Caco-2 (cell line): ENCODE data around the gene GPR137B. TPM values are rescaled to one million over a fixed set of nuclear protein-coding genes. Genes with fewer than 3 reads are reported as not detected.
"Not testable (repeated sequence)": the region's sequence is repeated elsewhere in the genome, so short reads cannot be mapped to it uniquely, and the experiment has no call there.

Source experiments
- BruUV-seq: library from RNA; stranded (reverse); fragments of 400-500 nt; replicated peaks from 2 replicates; lab custom pipeline; 2021; lab: Mats Ljungman, UMichigan
- CTCF ChIA-PET: fragments of 300-600 bp; sonication (Branson Sonifier 250); formaldehyde crosslinking; loops from one replicate; lab custom pipeline; 2022; ENCODE audit warnings: antibody characterized with exemption; lab: Charles Lee
- POLR2A ChIA-PET: fragments of 300-600 bp; sonication (Branson Sonifier 250); formaldehyde crosslinking; loops from one replicate; lab custom pipeline; 2022; ENCODE audit warnings: antibody characterized with exemption; lab: Charles Lee
- DNase-seq, 2 experiments: peaks; one replicate each; pipeline versions ENCODE4 v3.0.0 to v3.0.0-alpha.2; 2020 to 2022
- H3K27me3 ChIP-seq: replicated peaks from 2 replicates; pipeline ENCODE4 v1.6.0; 2011; ENCODE audit warnings: low read length; ENCODE audit not compliant: control insufficient read depth, insufficient read depth
- H3K36me3 ChIP-seq: 2 replicates; pipeline ENCODE4 v1.5.1; 2011; ENCODE audit warnings: low read length; ENCODE audit not compliant: control insufficient read depth, insufficient read depth
- H3K4me1 ChIP-seq: fragments of 250-450 bp; sonication (Bioruptor Pico); 2 replicates; pipeline ENCODE4 v1.5.1; 2020; ENCODE audit warnings: mild to moderate bottlenecking
- H3K4me3 ChIP-seq: 2 replicates; pipeline ENCODE4 v1.5.1; 2011; ENCODE audit warnings: low read depth, mild to moderate bottlenecking, control low read depth, low read length
- H3K9me3 ChIP-seq: fragments of 250-450 bp; sonication (Bioruptor Pico); 2 replicates; pipeline ENCODE4 v1.5.1; 2020; ENCODE audit warnings: mild to moderate bottlenecking, moderate library complexity
- H3K27ac Mint-ChIP-seq: one replicate; pipeline ENCODE4 v1.8.0; 2022; ENCODE audit warnings: mixed read lengths; ENCODE audit not compliant: unreplicated experiment
- H3K27me3 Mint-ChIP-seq: one replicate; pipeline ENCODE4 v1.8.0; 2022; ENCODE audit warnings: mixed read lengths; ENCODE audit not compliant: insufficient read depth, unreplicated experiment
- H3K36me3 Mint-ChIP-seq: one replicate; pipeline ENCODE4 v1.8.0; 2022; ENCODE audit warnings: mild to moderate bottlenecking, mixed read lengths; ENCODE audit not compliant: insufficient read depth, unreplicated experiment
- H3K4me1 Mint-ChIP-seq: one replicate; pipeline ENCODE4 v1.8.0; 2022; ENCODE audit warnings: low read depth, mixed read lengths; ENCODE audit not compliant: unreplicated experiment
- H3K4me3 Mint-ChIP-seq: one replicate; pipeline ENCODE4 v1.8.0; 2022; ENCODE audit warnings: mild to moderate bottlenecking, moderate library complexity, mixed read lengths; ENCODE audit not compliant: unreplicated experiment
- H3K9me3 Mint-ChIP-seq: one replicate; pipeline ENCODE4 v1.8.0; 2022; ENCODE audit warnings: mixed read lengths; ENCODE audit not compliant: unreplicated experiment
- CTCF ChIP-seq, 2 experiments: fragments of 200-600 bp in 1 of 2; IDR thresholded peaks; 1 replicate in 1 of 2; 2 replicates in 1 of 2; pipeline versions ENCODE4 v1.5.1 to v1.8.0; 2011 to 2022; ENCODE audit warnings: antibody characterized with exemption in 1 of 2, control low read depth in 1 of 2, inconsistent platforms in 1 of 2, low read depth in 1 of 2, low read length in 1 of 2, mild to moderate bottlenecking in 1 of 2, moderate library complexity in 1 of 2; ENCODE audit not compliant: insufficient read depth in 1 of 2, severe bottlenecking in 1 of 2, unreplicated experiment in 1 of 2
- intact Hi-C: fragments of 100-400 bp; cut with micrococcal nuclease; formaldehyde crosslinking; loops from one replicate; pipeline ENCODE4 v1.10.0; 2022; ENCODE audit not compliant: unreplicated experiment
- total RNA-seq: library from RNA; stranded (reverse); gene quantifications from 2 replicates; pipeline ENCODE4 v1.2.3, GENCODE V29; 2022

Gene GPR137B
- total RNA-seq, 1 experiment from 2014 or later, result 5.9 TPM

GRCh38 chr1:236095705-236096520 is 46.4 kb upstream of the GPR137B start:
- no peak overlapping the region for H3K4me3 Mint-ChIP-seq
- no peak for TF ChIP-seq CTCF (IDR thresholded peaks at IDR 0.05; ENCODE audit: insufficient read depth in 1 of 2, low read depth in 1 of 2, low read length in 1 of 2, severe bottlenecking in 1 of 2, unreplicated experiment in 1 of 2)
- H3K27ac Mint-ChIP-seq, result no peak overlapping the region
- Histone ChIP-seq H3K4me1 (no peaks in the 10 kb centered on the region), H3K9me3 (peaks cover 9% of the 10 kb centered on the region), H3K27me3 (no peaks in the 10 kb centered on the region), H3K4me3 (no peak overlapping the region), H3K36me3 (no peaks in the 10 kb centered on the region)
- peaks cover 7% of the 10 kb centered on the region for H3K9me3 Mint-ChIP-seq
- intact Hi-C loops, result no loop called here
- no peak for DNase-seq
- no TSS peak for BruUV-seq
- peaks cover 18% of the 10 kb centered on the region for H3K36me3 Mint-ChIP-seq
- ChIA-PET CTCF (no interaction called here), POLR2A (no interaction called here)
- no peaks in the 10 kb centered on the region for H3K4me1 Mint-ChIP-seq
- H3K27me3 Mint-ChIP-seq, result no peaks in the 10 kb centered on the region

- H3K27ac Mint-ChIP-seq, result peak overlapping the region; percentile 14
- CTCF ChIA-PET, H3K4me3 ChIP-seq, H3K9me3 ChIP-seq, BruUV-seq, H3K36me3 ChIP-seq, H3K9me3 Mint-ChIP-seq, H3K27me3 Mint-ChIP-seq, intact Hi-C loops, H3K4me1 ChIP-seq, H3K4me3 Mint-ChIP-seq, H3K27me3 ChIP-seq, H3K4me1 Mint-ChIP-seq, POLR2A ChIA-PET: not testable (repeated sequence)
- peak in 1 of 2 experiments; percentile 19 for TF ChIP-seq CTCF (IDR thresholded peaks at IDR 0.05; ENCODE audit: insufficient read depth in 1 of 2, low read depth in 1 of 2, low read length in 1 of 2, severe bottlenecking in 1 of 2, unreplicated experiment in 1 of 2)
- peaks cover 18% of the 10 kb centered on the region for H3K36me3 Mint-ChIP-seq
- DNase-seq, result peak; percentile 90 to 96
Observed at GRCh38 chr1:236096660-236097482, 45.5 kb upstream of the GPR137B start.

- Mint-ChIP-seq H3K9me3 (peaks cover 7% of the 10 kb centered on the region), H3K4me1 (no peaks in the 10 kb centered on the region), H3K27ac (no peak overlapping the region), H3K27me3 (no peaks in the 10 kb centered on the region), H3K36me3 (peaks cover 18% of the 10 kb centered on the region), H3K4me3 (no peak overlapping the region)
- Histone ChIP-seq H3K36me3 (no peaks in the 10 kb centered on the region), H3K4me1 (no peaks in the 10 kb centered on the region), H3K27me3 (no peaks in the 10 kb centered on the region), H3K4me3 (no peak overlapping the region), H3K9me3 (peaks cover 9% of the 10 kb centered on the region)
- no peak for DNase-seq
- intact Hi-C loops, result no loop called here
- POLR2A ChIA-PET, result no interaction called here
- no peak for TF ChIP-seq CTCF (IDR thresholded peaks at IDR 0.05; ENCODE audit: insufficient read depth in 1 of 2, low read depth in 1 of 2, low read length in 1 of 2, severe bottlenecking in 1 of 2, unreplicated experiment in 1 of 2)
- CTCF ChIA-PET, result interaction anchor here (0.7 kb wide), 1 partner anchor 122 kb away, joined by 4 read pairs; no protein-coding TSS in a partner anchor
- BruUV-seq, result no TSS peak
Observed at GRCh38 chr1:236098267-236098666, 44.1 kb upstream of the GPR137B start.
